HG03108 (cell line): ENCODE results near the gene WDR11.

Experiments
- ATAC-seq: cut with Tn5 transposase; IDR thresholded peaks from one replicate; pipeline ENCODE4 v1.9.1; 2021; ENCODE audit warnings: moderate library complexity; ENCODE audit not compliant: unreplicated experiment

WDR11 gene

DNA sequence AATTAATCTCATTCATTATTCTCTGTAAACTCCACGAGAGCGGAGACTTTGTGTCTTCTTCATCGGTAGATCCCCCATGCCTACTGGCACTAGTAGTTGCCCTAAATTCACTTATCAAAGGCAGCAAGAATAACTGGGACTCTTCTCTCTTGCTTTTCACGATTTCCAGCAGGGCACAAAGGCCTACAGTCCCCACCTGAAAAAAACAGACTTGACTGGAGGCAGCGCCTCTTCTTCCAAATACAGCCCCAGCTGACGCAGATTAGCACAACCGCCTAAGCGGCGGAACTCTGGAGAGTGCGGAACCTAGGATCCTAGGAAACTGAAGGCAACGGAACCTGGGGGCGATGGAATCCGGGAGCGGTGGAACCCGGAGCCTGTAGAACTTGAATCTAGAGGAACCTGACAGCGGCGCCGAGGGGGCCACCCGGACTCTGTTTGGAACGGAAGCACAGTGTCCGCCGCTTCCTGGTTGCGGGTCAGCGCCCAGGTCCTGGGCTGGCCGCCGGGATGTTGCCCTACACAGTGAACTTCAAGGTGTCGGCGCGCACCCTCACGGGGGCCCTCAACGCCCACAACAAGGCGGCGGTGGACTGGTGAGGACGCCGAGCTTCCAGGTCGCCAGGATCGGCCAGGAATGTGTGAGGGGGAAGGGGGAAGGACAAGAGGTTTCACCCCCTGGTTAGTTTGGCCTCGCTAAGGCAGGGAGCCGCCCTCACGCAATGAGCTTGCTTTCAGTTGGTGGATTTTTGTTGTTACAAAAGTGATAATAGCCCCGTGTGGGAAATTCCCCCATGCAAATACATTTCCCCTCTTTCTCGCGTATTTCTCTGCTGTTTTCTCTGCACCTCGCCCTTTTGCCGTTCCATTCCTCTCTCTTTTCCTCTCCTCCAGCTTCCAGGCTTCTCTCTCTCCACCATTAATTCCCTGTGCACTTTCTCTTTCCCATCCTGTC is at the start of gene WDR11:
WDR11 (plus strand) TSS at position 452 of the 955 bp plus-strand sequence; CDS start at position 511, 59 bp downstream.
- ATAC-seq: peak; percentile 97

GRCh38 chr10:120802935-120803334 is 48.2 kb upstream of the WDR11 start:
- no peak for ATAC-seq

GRCh38 chr10:120803972-120804371 is 47.2 kb upstream of the WDR11 start:
- ATAC-seq: no peak

GRCh38 chr10:120805014-120805812 is 45.9 kb upstream of the WDR11 start:
- no peak for ATAC-seq

DNA sequence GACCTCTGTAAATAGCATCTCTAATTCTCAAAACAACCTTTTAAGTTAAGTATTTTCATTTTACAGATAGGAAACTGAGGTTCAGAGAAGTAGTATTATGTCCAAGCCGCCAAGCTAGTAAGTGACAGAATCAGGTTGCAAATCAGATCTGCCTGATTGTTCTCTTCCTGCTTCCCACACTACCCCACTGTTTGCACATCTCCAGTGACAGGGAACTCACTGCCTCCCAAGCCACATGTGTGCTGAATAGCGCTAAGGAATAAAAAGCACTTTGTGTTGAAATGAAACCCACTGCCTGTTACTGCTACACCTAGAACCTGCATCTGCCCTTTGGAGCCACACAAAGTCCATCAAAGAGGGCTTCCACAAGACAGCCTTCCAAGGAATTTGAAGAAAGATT is 45.1 kb upstream of the WDR11 start:
- no peak for ATAC-seq

DNA sequence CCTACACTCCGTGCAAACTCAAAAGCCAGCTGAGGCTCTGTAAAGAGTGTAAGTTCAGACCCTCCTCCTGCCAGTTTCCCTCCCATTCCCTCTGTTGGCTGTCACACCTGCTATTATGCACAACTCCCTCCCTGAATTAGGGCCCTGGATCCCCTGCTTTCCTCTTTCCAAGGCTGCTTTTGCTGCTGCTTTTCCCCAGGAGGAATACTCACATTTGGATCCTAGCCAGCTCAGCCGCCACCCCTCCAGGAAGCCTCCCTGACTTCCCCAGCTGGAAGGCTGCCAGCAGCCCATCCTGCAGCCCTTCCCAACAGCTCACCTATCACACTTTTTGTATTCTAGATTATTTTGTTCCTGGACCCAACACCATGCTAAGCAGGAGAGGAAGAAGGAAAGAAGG is 40.9 kb upstream of the WDR11 start:
- no peak for ATAC-seq

- no peak for ATAC-seq
Observed at GRCh38 chr10:120813085-120813484, 38.1 kb upstream of the WDR11 start.

- ATAC-seq: no peak
Observed at GRCh38 chr10:120818301-120818700, 32.9 kb upstream of the WDR11 start.

DNA sequence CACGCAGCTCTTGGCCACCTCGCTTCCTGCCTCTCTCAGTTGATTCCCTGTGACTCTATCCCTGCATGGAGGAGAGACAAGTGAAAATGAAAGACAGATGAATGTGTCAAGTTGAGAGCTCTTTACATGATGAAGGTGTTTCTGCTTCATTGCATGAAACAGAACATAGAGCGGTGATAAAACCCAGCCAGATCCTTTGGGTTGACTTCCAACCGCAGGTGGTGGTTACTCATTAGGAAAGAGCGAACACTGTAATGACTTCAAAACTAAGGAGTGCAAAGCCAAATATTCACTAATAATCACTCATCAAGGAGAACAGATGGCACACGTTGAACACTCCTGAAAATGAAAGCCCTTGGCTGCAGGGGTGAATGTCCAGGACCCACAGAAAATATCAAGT is 31.8 kb upstream of the WDR11 start:
- ATAC-seq: no peak

DNA sequence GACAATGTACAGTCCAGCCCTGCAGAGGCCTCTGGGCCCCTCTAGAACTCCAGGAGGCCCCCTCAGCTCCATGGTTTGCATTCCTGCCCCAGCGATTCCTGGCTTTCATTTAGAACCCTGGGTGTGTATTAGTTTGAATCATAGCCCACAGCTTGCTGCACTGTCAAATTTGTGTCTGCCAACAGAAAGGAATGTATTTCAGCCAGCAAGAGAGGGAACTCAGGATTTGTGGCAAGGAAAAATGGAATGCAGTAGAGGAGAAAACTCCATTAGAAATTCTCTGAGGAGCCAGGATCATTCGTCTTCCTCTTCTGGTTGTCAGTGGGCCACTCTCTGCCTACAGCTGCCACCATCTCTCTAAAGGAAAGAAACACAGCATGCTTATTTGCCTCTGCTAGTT is 27.9 kb upstream of the WDR11 start:
- ATAC-seq: no peak

- ATAC-seq: no peak
Observed at GRCh38 chr10:120824881-120825309, 26.3 kb upstream of the WDR11 start.

- ATAC-seq: no peak
Observed at GRCh38 chr10:120825878-120826769, 25.0 kb upstream of the WDR11 start.

GRCh38 chr10:120827251-120827875 is 23.8 kb upstream of the WDR11 start:
- peak; percentile 88 for ATAC-seq

DNA sequence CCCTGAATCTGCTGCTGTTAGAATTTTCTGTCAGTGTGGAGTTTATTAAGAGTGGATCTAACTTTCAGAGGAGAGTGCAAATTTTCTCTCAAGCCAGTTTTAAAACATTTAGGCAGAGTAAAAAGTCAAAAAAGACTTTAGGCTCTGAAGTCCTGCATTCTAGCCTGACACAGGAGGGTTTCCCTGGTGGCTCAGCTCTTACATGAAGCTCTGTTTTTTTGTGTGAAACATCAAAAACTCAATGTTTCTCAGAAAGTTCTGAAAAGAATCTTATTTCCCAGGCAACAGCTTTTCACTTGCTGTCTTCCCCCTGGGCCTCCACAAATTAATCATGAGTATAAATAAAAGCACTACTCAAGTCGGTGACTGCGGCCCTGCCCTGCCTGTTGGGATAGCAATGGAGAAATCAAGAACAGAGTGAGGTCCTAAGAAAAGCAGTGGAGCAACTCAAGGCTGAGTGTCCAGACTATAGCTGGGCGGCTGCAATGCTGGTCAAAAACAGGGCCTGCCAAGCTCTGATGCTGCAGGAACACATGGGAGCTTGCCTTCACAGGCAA is 22.3 kb upstream of the WDR11 start:
- ATAC-seq: no peak

DNA sequence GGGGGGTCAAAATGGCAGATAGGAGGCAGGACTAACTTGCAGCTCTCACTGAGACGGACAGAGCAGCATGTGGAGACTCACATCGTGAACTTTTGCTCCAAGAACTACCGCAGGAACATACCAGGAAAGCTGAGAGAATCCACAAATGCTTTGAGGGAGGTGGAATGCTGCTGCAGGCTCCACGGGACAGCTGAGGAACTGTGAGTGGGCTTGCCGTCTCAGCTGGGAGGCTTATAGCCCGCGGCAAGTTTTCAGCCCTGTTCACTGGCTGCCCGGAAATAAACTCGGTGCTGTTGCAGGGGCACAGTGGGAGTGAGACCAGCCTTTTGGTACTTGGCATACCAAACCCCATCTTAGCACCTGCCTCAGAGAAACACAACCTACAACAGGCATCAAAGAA is 19.1 kb upstream of the WDR11 start:
- ATAC-seq: no peak

GRCh38 chr10:120833222-120833928 is 17.8 kb upstream of the WDR11 start:
- ATAC-seq: no peak

DNA sequence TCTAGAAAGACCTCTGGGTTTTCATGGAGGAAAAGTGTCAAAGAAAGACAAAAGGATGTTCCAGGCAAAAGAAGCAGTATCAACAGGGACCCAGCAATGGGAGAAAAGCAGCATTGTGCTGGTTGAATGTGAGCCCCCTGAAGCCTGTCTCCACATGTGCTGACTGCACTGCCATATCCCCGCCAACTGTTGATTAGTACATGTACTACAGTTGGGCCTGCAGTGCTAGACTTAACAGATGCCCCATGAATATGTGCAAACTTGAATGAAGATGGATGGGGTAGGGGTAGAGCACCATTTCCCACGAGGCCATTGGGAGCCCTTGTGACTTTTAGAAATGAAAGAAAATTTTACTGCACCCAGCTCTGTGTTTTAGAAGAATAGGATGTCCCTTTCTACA is 15.6 kb upstream of the WDR11 start:
- no peak for ATAC-seq

GRCh38 chr10:120838941-120839340 is 12.2 kb upstream of the WDR11 start:
- no peak for ATAC-seq

- ATAC-seq: no peak
Observed at GRCh38 chr10:120841522-120842189, 9.5 kb upstream of the WDR11 start.
